HK-2 (cell line): ENCODE results near the gene CCDC15.

Experiments
- DNase-seq: peaks from one replicate; pipeline ENCODE4 v3.0.0-alpha.2; 2018; ENCODE audit not compliant: unreplicated experiment

The CCDC15 gene

GRCh38 chr11:125064070-125064469 lies 110.1 kb downstream of the CCDC15 start:
- DNase-seq, result no peak

- no peak for DNase-seq
Observed at GRCh38 chr11:125068368-125068767, 114.4 kb downstream of the CCDC15 start.

- DNase-seq, result no peak
Observed at GRCh38 chr11:125069008-125069407, 115.0 kb downstream of the CCDC15 start.

- no peak for DNase-seq
Observed at GRCh38 chr11:125069796-125070195, 115.8 kb downstream of the CCDC15 start.

GRCh38 chr11:125070699-125071254 lies 116.8 kb downstream of the CCDC15 start:
- DNase-seq, result no peak

GRCh38 chr11:125071435-125071834 lies 117.4 kb downstream of the CCDC15 start:
- no peak for DNase-seq

- DNase-seq, result no peak
Observed at GRCh38 chr11:125071846-125072217, 117.8 kb downstream of the CCDC15 start.

- DNase-seq, result no peak
Observed at GRCh38 chr11:125072218-125072960, 118.4 kb downstream of the CCDC15 start.

- DNase-seq, result no peak
Observed at GRCh38 chr11:125072961-125073590, 119.1 kb downstream of the CCDC15 start.

- no peak for DNase-seq
Observed at GRCh38 chr11:125073616-125074483, 119.8 kb downstream of the CCDC15 start.

- DNase-seq, result no peak
Observed at GRCh38 chr11:125074511-125075241, 120.7 kb downstream of the CCDC15 start.

GRCh38 chr11:125075242-125075625 lies 121.2 kb downstream of the CCDC15 start:
- DNase-seq, result no peak

GRCh38 chr11:125075900-125076317 lies 121.9 kb downstream of the CCDC15 start:
- DNase-seq, result no peak

- no peak for DNase-seq
Observed at GRCh38 chr11:125076378-125076945, 122.5 kb downstream of the CCDC15 start.

GRCh38 chr11:125078016-125078415 lies 124.0 kb downstream of the CCDC15 start:
- no peak for DNase-seq

GRCh38 chr11:125078516-125079140 lies 124.6 kb downstream of the CCDC15 start:
- no peak for DNase-seq

- DNase-seq, result peak; percentile 66
Observed at GRCh38 chr11:125079151-125079877, 125.3 kb downstream of the CCDC15 start.

- no peak for DNase-seq
Observed at GRCh38 chr11:125079878-125080530, 126.0 kb downstream of the CCDC15 start.

- no peak for DNase-seq
Observed at GRCh38 chr11:125080531-125080911, 126.5 kb downstream of the CCDC15 start.
